Renal cortical epithelial cell (primary cell): Measurements from ENCODE around the gene PDGFC. TPM values are rescaled to one million over a fixed set of nuclear protein-coding genes. Genes with fewer than 3 reads are reported as not detected.

Experiments used
- DNase-seq: peaks from one replicate; pipeline ENCODE4 v3.0.0-alpha.2; 2011; ENCODE audit warnings: low read depth
- total RNA-seq: library from RNA; depleted of rRNA; stranded (reverse); fragments of >200 nt; gene quantifications from 2 replicates; pipeline ENCODE4 v1.2.3, GENCODE V29; 2014

Gene PDGFC
- total RNA-seq, 1 donor from 2014 or later: 133 TPM

DNA sequence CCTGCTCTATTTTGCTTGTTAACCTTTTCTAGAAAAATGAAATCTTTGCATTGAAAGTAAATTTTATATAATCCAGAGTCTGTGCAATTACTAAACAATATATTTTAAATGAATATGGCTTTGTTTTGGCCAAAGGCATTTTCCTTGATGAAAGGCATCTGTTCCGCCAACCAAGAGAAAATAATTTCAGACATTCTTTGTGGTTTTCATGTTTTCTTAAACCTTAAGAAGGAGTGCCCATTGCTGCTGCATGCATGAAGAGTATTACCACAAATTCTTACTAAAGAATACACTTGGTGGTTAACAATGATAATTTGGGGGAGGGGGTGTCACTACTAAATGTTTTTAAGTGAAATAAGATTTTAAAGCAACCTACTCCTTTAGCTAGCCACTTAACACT lies 2.7 kb upstream of the PDGFC start:
- peak; percentile 91 for DNase-seq

- DNase-seq: peak; percentile 50
These were observed 898 bp upstream of the PDGFC start for GRCh38 chr4:156972379-156973015.

GRCh38 chr4:156971165-156971675 lies 379 bp downstream of the PDGFC start:
- no peak for DNase-seq

- DNase-seq: peak; percentile 54
These were observed 966 bp downstream of the PDGFC start for GRCh38 chr4:156970501-156971164.

DNA sequence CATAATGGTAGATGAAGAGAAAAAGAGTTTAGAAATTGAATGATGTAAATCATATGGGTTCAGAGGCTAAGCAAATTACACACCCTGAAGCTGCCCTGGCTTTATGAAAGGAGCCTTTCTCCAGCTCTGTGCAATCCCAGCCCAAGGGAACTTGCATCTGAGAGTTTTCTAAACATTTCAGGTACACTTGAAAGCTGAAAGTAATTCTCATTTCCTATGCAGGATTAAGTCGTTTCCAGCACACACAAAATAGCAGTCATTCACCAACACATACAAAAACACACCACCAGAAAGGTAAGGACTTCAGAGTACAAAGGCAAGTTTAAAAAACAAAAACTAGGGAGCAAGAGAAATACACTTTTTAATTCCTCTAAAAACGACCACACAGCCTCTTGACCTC lies 1.7 kb downstream of the PDGFC start:
- no peak for DNase-seq

- DNase-seq: no peak
These were observed 2.5 kb downstream of the PDGFC start for GRCh38 chr4:156969101-156969500.

GRCh38 chr4:156968479-156968984 lies 3.1 kb downstream of the PDGFC start:
- DNase-seq: peak; percentile 91

DNA sequence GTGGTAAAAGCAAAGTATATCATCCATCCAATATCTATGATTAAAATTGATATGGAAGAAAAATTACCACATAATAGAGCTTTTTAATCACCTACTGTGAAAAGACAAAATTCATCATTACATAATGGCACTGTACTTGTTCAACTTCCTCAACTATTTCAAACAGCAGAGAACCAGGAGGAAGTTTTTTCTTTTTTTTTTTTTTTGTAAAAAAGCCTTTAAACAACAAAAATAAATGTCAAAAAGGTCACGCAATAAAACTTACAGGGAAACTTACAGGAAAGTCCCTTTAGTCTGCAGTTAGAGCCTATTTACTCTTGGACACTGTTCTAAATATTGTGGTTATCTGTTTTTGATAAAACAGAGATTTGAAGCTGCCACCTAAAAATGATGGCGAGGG lies 4.8 kb downstream of the PDGFC start:
- no peak for DNase-seq

GRCh38 chr4:156963419-156963818 lies 8.2 kb downstream of the PDGFC start:
- DNase-seq: no peak

GRCh38 chr4:156962528-156962974 lies 9.0 kb downstream of the PDGFC start:
- peak; percentile 90 for DNase-seq

DNA sequence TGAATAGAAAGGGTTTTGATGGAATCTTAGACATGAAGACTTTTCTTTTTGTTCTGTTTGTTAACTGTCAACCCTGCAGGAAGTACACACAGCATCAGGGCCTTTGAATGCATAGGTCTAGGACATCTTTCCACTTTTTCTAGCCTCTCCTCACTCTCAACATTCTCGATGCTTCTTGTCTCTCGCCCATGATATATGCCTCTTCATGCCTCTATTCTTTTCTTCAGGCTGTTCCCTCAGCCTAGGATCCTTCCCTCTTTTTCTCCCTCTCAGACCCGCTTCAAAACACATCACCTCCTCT lies 9.6 kb downstream of the PDGFC start:
- DNase-seq: no peak

- no peak for DNase-seq
These were observed 10.2 kb downstream of the PDGFC start for GRCh38 chr4:156961196-156962057.

DNA sequence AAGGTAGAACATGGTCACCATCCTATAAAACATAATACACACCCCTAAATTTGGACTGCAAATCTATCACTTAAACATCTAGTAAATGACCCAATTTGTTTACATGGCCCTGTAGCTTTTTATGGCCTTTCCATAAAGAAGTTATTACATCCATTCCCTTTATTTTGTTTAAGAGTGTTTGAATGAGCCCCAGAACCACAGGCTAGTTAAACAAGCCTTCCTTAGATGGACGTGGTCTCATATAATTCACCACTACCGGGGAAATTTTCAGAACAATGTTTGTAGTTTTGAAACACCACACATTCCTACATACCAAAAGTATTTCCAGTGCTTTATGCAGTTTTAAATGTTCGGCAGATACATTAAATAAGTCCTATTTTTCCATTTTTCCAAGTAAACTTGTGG lies 12.3 kb downstream of the PDGFC start:
- peak; percentile 75 for DNase-seq

GRCh38 chr4:156958276-156959074 lies 13.1 kb downstream of the PDGFC start:
- DNase-seq: peak; percentile 92

DNA sequence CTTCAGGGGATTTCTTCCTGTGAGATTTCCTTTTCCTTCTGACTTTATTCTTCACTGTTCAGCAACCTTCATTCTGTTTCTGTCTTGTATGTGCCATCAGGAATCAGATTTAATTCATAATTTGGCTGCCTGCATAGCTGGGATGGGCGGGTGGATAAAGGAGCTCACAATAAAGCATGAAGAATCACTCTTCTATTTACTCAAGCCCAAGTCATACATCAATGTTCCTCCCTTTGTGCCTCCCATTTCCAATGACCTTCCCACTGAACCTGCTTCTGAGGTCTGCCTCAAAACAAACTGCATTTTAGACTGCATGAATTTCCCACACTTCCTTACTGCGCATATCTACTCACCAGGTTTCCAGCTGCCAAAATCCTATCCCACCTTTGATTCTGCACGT lies 14.0 kb downstream of the PDGFC start:
- DNase-seq: no peak

DNA sequence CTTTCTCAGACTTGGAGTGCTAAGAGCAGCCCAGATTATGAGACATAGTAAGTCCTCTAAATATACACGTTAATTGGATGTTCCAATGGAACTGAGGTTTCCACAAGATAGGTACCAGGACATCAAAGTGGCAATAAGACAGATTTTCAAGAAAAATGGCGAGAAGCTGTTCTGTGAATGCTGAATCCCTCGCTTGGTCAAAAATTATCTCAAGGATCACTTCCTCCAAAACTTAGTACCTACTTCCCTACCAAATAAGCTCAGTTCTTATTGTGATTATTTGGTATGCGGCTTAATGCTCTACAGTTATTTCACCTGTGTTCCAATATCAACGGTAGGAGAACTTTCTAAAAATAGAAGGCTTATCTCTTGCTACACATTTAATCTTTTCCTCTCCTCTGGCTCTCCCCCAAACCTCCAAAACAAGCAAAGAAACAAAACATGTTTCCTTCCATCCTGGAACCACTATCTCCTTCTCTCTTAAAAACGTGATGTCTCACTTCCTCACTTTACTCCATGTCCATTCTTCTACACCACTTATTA lies 14.7 kb downstream of the PDGFC start:
- no peak for DNase-seq

GRCh38 chr4:156956359-156956758 lies 15.2 kb downstream of the PDGFC start:
- DNase-seq: no peak

GRCh38 chr4:156954587-156954986 lies 17.0 kb downstream of the PDGFC start:
- no peak for DNase-seq

DNA sequence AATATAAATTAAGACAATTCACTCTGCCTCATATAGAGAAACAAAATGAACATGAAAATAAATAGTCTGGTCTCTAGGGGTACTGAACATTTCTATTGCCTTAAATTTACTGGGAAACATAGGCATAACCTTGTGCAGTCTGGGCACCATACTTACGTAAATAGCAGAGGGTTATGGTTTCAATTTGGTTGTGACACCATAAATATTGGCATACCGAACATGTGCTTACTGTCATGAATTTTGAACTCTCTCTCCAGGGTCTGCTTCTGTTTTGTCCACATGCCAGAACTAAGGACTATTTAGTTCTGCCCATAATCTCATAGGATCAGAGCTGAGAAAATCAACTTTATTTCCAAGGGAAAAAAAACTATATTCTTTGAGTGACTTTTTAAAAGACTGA lies 17.6 kb downstream of the PDGFC start:
- DNase-seq: no peak

- DNase-seq: no peak
These were observed 18.6 kb downstream of the PDGFC start for GRCh38 chr4:156953001-156953400.

DNA sequence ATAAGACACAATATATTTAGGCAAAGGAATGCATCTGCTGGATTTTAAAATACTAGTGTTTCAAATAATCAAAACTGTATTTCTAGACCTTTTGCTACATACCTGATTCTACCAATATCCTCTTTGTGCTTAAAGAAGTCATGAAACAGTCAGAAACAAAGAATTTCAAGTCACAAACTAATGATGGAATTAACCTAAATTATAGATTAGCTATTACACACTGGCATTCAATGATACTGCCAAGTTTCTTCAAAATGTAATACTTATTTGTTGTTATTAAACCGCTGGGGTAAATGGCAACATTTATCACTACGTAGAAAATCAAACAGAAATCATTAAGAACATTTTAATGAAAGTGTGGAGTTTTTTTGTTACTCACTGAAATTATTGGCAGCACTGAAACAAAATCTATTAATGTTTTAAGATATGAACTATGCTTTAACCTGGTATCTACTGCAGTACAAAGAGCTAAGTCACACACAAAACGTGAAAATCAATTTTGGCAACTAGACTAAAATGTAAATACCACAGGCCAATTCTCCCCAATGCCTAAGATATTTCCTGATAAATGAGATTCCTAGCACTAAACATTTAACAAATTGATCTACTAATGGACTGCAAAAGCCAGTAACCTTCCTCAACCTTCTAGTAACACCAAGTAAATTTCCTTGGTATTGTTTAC lies 19.4 kb downstream of the PDGFC start:
- DNase-seq: peak; percentile 81
